ENCODE results near the gene CELF2.

Gene CELF2

DNA sequence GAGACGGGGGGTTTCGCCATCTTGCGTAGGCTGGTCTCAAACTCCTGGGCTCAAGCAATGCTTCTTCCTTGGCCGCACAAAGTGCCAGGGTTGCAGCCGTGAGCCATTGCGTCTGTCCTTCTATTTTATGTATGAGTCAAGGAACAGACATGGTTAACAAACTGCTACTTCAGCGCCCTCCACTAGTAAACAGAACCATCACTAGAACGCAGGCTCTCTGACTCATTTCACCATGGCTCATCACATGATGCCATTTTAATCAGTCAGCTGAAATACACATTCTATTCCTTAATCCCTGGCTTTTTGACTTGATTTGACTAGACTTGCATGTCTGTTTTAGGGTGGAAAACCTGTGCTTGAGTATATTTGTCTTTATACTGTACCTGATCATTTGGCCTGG, 41.3 kb downstream of the CELF2 start:
- TF ChIP-seq TAF1 (IDR thresholded peaks at IDR 0.05; ENCODE audit: borderline replicate concordance, insufficient read depth, low read length), result no peak
- no peak for TF ChIP-seq FOXP2 (optimal IDR thresholded peaks at IDR 0.05; ENCODE audit: borderline replicate concordance, extremely low read depth, extremely low read length, insufficient read depth)
- no peak for TF ChIP-seq POLR2AphosphoS5 (IDR thresholded peaks at IDR 0.05; ENCODE audit: low read depth, low read length)
- TF ChIP-seq SIN3A (IDR thresholded peaks at IDR 0.05; ENCODE audit: borderline replicate concordance, insufficient read depth, low read length), result no peak
- TF ChIP-seq, protein P1, sequence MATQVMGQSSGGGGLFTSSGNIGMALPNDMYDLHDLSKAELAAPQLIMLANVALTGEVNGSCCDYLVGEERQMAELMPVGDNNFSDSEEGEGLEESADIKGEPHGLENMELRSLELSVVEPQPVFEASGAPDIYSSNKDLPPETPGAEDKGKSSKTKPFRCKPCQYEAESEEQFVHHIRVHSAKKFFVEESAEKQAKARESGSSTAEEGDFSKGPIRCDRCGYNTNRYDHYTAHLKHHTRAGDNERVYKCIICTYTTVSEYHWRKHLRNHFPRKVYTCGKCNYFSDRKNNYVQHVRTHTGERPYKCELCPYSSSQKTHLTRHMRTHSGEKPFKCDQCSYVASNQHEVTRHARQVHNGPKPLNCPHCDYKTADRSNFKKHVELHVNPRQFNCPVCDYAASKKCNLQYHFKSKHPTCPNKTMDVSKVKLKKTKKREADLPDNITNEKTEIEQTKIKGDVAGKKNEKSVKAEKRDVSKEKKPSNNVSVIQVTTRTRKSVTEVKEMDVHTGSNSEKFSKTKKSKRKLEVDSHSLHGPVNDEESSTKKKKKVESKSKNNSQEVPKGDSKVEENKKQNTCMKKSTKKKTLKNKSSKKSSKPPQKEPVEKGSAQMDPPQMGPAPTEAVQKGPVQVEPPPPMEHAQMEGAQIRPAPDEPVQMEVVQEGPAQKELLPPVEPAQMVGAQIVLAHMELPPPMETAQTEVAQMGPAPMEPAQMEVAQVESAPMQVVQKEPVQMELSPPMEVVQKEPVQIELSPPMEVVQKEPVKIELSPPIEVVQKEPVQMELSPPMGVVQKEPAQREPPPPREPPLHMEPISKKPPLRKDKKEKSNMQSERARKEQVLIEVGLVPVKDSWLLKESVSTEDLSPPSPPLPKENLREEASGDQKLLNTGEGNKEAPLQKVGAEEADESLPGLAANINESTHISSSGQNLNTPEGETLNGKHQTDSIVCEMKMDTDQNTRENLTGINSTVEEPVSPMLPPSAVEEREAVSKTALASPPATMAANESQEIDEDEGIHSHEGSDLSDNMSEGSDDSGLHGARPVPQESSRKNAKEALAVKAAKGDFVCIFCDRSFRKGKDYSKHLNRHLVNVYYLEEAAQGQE (IDR thresholded peaks at IDR 0.05; ENCODE audit: insufficient read depth in 1 of 2, low read depth in 2 of 2, low read length in 2 of 2), result no peak

DNA sequence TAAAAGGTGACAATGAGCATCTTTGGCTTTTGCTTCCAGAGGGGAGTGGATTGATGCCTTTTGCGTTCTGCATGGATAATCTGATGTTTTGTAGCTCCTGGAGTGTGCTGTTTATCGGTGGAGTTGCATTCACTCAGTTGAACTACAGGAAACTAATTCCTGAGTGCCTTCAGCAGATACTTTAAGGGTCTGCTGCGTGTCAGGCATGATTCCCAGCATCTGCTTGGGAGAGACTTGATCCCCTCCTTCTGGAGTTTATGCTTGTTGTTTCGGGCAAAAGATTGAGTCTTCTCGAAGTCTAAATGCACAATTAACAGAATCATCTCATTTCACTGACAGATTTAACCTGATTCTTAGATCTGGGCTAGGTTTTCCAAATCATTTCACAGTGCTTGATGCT, 46.2 kb downstream of the CELF2 start:
- TF ChIP-seq POLR2AphosphoS5 (IDR thresholded peaks at IDR 0.05; ENCODE audit: low read depth, low read length) (no peak), FOXP2 (optimal IDR thresholded peaks at IDR 0.05; ENCODE audit: borderline replicate concordance, extremely low read depth, extremely low read length, insufficient read depth) (no peak), SIN3A (IDR thresholded peaks at IDR 0.05; ENCODE audit: borderline replicate concordance, insufficient read depth, low read length) (no peak), TAF1 (IDR thresholded peaks at IDR 0.05; ENCODE audit: borderline replicate concordance, insufficient read depth, low read length) (no peak)
- TF ChIP-seq, protein P1 (IDR thresholded peaks at IDR 0.05; ENCODE audit: insufficient read depth in 1 of 2, low read depth in 2 of 2, low read length in 2 of 2), result no peak

DNA sequence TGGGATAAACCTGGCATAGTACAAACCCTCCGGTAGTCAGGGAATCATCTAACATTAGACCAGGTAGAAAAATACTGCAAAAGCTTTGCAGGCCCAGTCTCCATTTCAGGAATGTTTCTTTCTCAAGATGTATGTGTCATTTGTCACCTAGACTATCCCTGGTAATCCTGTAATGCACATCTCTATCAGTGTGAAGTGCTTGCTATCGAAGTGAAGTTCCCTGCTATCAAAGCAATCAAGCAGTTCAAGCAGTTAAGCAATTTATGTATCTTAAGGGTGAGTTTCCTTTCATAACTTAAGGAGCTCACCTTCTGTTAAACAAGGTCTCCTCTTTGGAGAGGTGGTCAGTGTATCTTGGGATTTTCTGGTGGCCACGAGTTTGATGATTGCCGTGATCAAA, 47.2 kb downstream of the CELF2 start:
- TF ChIP-seq, protein P1 (IDR thresholded peaks at IDR 0.05; ENCODE audit: insufficient read depth in 1 of 2, low read depth in 2 of 2, low read length in 2 of 2), result no peak

DNA sequence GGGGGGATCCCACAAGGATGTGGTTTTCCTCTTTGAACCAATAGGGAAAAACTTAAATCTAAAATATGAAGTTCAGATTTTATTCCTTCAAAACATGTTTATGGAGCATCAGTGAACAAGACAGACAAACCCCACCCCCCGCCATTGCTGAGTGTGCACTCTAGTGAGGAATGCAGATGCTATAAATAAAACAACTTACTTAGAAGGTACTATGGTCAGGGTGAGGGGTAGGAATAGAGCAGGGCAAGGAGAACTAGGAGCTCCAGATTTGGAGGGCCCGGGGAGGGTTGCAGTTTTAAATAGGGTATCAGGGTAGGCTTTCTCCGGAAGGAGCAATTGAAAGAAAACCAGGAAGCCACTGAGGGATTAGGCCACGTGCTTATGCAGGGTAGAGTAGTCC, 47.9 kb downstream of the CELF2 start:
- TF ChIP-seq, protein P1 (IDR thresholded peaks at IDR 0.05; ENCODE audit: insufficient read depth in 1 of 2, low read depth in 2 of 2, low read length in 2 of 2), result no peak
- no peak for TF ChIP-seq SIN3A (IDR thresholded peaks at IDR 0.05; ENCODE audit: borderline replicate concordance, insufficient read depth, low read length)
- TF ChIP-seq TAF1 (IDR thresholded peaks at IDR 0.05; ENCODE audit: borderline replicate concordance, insufficient read depth, low read length), result no peak
- no peak for TF ChIP-seq FOXP2 (optimal IDR thresholded peaks at IDR 0.05; ENCODE audit: borderline replicate concordance, extremely low read depth, extremely low read length, insufficient read depth)
- TF ChIP-seq POLR2AphosphoS5 (IDR thresholded peaks at IDR 0.05; ENCODE audit: low read depth, low read length), result no peak

DNA sequence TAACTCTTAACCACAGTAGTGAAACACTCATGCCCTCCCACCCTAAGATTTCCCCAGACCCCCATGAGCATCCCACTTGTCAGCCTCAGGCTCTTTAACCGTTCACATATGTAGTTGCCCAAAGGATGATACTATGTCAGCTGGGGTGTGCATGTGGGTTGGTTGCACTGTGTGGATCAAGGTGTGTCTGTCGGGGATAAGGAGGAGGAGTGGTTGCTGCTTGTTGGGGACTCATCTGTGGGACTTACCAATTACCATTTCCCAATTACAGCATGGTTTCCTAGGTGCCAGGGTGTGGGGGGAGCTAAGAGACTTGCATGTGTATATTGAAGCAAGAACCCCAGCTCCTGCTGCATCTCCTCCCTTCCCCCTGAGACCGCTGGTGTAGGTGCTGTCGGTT, 48.8 kb downstream of the CELF2 start:
- TF ChIP-seq POLR2AphosphoS5 (IDR thresholded peaks at IDR 0.05; ENCODE audit: low read depth, low read length) (no peak), FOXP2 (optimal IDR thresholded peaks at IDR 0.05; ENCODE audit: borderline replicate concordance, extremely low read depth, extremely low read length, insufficient read depth) (no peak), TAF1 (IDR thresholded peaks at IDR 0.05; ENCODE audit: borderline replicate concordance, insufficient read depth, low read length) (no peak), SIN3A (IDR thresholded peaks at IDR 0.05; ENCODE audit: borderline replicate concordance, insufficient read depth, low read length) (no peak)
- TF ChIP-seq, protein P1 (IDR thresholded peaks at IDR 0.05; ENCODE audit: insufficient read depth in 1 of 2, low read depth in 2 of 2, low read length in 2 of 2), result no peak

Data from PFSK-1 (cell line).